ENCODE results near the gene STEAP4. TPM values are rescaled to one million over a fixed set of nuclear protein-coding genes. Genes with fewer than 3 reads are reported as not detected.

The STEAP4 gene
- total RNA-seq, 1 donor from 2014 or later = not detected

- Mint-ChIP-seq H3K4me3 (ENCODE audit: low read depth) (no peak overlapping the region), H3K9me3 (ENCODE audit: low read depth) (no peaks in the 10 kb centered on the region), H3K4me1 (ENCODE audit: low read depth) (peaks cover 5% of the 10 kb centered on the region), H3K27me3 (peaks cover 30% of the 10 kb centered on the region), H3K27ac (no peak overlapping the region), H3K36me3 (ENCODE audit: insufficient read depth) (no peaks in the 10 kb centered on the region)
- DNase-seq (ENCODE audit: low spot score, unreplicated experiment) = no peak
- no peak for TF ChIP-seq CTCF (IDR thresholded peaks at IDR 0.05; ENCODE audit: unreplicated experiment)
These were observed 3.1 kb upstream of the STEAP4 start for GRCh38 chr7:88309819-88310218.

DNA sequence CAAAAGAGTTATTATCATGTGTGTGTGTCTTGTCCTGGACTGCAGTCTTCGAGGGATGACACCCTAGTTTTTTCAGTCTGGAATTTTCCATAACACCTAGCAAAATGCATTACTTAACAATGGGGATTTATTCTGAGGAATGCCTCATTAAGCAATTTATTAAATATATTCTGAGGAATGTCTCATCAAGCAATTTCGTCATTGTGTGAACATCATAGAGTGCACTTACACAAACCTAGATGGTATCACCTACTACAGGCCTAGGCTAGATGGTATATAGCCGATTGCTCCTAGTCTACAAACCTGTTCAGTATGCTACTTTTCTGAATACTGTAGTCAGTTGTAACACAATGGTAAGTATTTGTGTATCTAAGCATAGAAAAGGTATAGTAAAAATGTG, 1.1 kb upstream of the STEAP4 start:
- Mint-ChIP-seq H3K27me3 (peaks cover 30% of the 10 kb centered on the region), H3K9me3 (ENCODE audit: low read depth) (no peaks in the 10 kb centered on the region), H3K4me1 (ENCODE audit: low read depth) (peaks cover 7% of the 10 kb centered on the region), H3K36me3 (ENCODE audit: insufficient read depth) (no peaks in the 10 kb centered on the region), H3K27ac (no peak overlapping the region), H3K4me3 (ENCODE audit: low read depth) (no peak overlapping the region)
- TF ChIP-seq CTCF (IDR thresholded peaks at IDR 0.05; ENCODE audit: unreplicated experiment) = no peak
- DNase-seq (ENCODE audit: low spot score, unreplicated experiment) = no peak

DNA sequence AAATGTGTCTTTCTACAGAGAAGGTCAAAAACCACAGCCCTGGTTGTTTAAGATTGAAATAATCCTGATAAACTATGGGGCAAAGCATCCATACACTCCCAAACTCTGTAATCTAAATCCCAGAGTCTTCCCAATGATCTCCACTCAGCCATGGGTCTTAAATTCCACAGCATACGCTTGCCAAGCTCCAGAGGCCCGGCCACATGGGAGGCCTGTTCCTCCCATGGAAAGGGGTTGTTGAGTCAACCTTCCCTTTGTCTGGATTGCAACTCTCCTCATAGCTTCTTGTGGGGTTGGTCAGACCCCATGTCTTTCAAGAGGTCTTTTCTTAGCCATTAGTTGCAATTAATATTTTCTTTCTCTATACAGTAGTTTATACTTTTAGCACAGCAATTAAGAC, 718 bp upstream of the STEAP4 start:
- DNase-seq (ENCODE audit: low spot score, unreplicated experiment) = no peak
- no peaks in the 10 kb centered on the region for H3K36me3 Mint-ChIP-seq (ENCODE audit: insufficient read depth)
- no peak for TF ChIP-seq CTCF (IDR thresholded peaks at IDR 0.05; ENCODE audit: unreplicated experiment)
- peaks cover 7% of the 10 kb centered on the region for H3K4me1 Mint-ChIP-seq (ENCODE audit: low read depth)
- H3K4me3 Mint-ChIP-seq (ENCODE audit: low read depth) = no peak overlapping the region
- H3K9me3 Mint-ChIP-seq (ENCODE audit: low read depth) = no peaks in the 10 kb centered on the region
- no peak overlapping the region for H3K27ac Mint-ChIP-seq
- peaks cover 30% of the 10 kb centered on the region for H3K27me3 Mint-ChIP-seq

GRCh38 chr7:88305044-88305443, 1.6 kb downstream of the STEAP4 start:
- H3K27ac Mint-ChIP-seq = no peak overlapping the region
- no peaks in the 10 kb centered on the region for H3K36me3 Mint-ChIP-seq (ENCODE audit: insufficient read depth)
- no peaks in the 10 kb centered on the region for H3K9me3 Mint-ChIP-seq (ENCODE audit: low read depth)
- TF ChIP-seq CTCF (IDR thresholded peaks at IDR 0.05; ENCODE audit: unreplicated experiment) = no peak
- no peak for DNase-seq (ENCODE audit: low spot score, unreplicated experiment)
- H3K4me3 Mint-ChIP-seq (ENCODE audit: low read depth) = no peak overlapping the region
- H3K4me1 Mint-ChIP-seq (ENCODE audit: low read depth) = peaks cover 7% of the 10 kb centered on the region
- H3K27me3 Mint-ChIP-seq = peaks cover 30% of the 10 kb centered on the region

DNA sequence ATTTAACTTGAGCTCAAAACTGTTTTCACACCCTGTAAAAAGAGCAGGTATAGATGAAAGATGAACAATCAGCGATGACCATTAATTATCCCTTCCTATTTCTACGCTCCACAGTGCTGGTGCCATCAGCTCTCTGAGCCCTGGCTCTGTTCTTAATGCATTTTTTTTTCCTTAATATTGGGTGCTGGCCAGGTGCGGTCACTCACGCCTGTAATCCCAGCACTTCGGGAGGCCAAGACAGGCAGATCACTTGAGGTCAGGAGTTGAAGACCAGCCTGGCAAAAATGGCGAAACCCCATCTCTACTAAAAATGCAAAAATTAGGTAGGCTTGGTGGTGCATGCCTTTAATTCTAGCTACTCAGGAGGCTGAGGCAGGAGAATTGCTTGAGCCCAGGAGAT, 4.2 kb downstream of the STEAP4 start:
- no peak overlapping the region for H3K27ac Mint-ChIP-seq
- H3K36me3 Mint-ChIP-seq (ENCODE audit: insufficient read depth) = no peaks in the 10 kb centered on the region
- no peak for TF ChIP-seq CTCF (IDR thresholded peaks at IDR 0.05; ENCODE audit: unreplicated experiment)
- H3K4me1 Mint-ChIP-seq (ENCODE audit: low read depth) = peaks cover 7% of the 10 kb centered on the region
- no peaks in the 10 kb centered on the region for H3K9me3 Mint-ChIP-seq (ENCODE audit: low read depth)
- no peak for DNase-seq (ENCODE audit: low spot score, unreplicated experiment)
- peaks cover 21% of the 10 kb centered on the region for H3K27me3 Mint-ChIP-seq
- no peak overlapping the region for H3K4me3 Mint-ChIP-seq (ENCODE audit: low read depth)

Data from progenitor cell of endocrine pancreas (in vitro differentiated cells).